ENCODE data around the gene VSTM2B. TPM values are rescaled to one million over a fixed set of nuclear protein-coding genes. Genes with fewer than 3 reads are reported as not detected.

Gene VSTM2B
- total RNA-seq, 1 donor from 2014 or later: 0.18 TPM

DNA sequence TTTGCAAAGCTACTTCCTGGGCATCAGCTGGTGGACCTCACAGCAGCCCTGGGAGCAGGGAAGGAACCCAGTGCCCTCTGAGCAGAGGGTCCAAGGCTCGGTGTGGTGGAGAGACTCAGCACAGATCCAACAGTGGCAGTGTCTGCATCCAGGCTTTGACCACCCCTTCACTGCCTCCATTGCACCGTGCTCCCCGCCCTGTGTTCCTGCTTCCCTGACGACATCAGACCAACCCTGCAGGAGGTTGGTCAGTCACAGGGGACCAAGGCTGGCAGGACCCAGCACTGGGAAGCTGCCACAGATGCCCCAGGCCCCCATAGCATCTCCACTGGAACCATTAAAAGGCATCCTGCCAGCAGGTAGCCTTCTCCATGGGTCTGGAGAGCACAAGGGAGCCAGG, 7.8 kb upstream of the VSTM2B start:
- TF ChIP-seq, protein P1, sequence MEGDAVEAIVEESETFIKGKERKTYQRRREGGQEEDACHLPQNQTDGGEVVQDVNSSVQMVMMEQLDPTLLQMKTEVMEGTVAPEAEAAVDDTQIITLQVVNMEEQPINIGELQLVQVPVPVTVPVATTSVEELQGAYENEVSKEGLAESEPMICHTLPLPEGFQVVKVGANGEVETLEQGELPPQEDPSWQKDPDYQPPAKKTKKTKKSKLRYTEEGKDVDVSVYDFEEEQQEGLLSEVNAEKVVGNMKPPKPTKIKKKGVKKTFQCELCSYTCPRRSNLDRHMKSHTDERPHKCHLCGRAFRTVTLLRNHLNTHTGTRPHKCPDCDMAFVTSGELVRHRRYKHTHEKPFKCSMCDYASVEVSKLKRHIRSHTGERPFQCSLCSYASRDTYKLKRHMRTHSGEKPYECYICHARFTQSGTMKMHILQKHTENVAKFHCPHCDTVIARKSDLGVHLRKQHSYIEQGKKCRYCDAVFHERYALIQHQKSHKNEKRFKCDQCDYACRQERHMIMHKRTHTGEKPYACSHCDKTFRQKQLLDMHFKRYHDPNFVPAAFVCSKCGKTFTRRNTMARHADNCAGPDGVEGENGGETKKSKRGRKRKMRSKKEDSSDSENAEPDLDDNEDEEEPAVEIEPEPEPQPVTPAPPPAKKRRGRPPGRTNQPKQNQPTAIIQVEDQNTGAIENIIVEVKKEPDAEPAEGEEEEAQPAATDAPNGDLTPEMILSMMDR (IDR thresholded peaks at IDR 0.05; ENCODE audit: unreplicated experiment): no peak
- Mint-ChIP-seq H3K9me3 (ENCODE audit: unreplicated experiment) (no peaks in the 10 kb centered on the region), H3K36me3 (ENCODE audit: low read depth, unreplicated experiment) (no peaks in the 10 kb centered on the region), H3K4me3 (ENCODE audit: unreplicated experiment) (no peak overlapping the region), H3K27me3 (ENCODE audit: unreplicated experiment) (peaks cover 4% of the 10 kb centered on the region), H3K27ac (ENCODE audit: unreplicated experiment) (no peak overlapping the region), H3K4me1 (ENCODE audit: unreplicated experiment) (no peaks in the 10 kb centered on the region)
- DNase-seq (ENCODE audit: low spot score): no peak

GRCh38 chr19:29519146-29519545, 6.6 kb upstream of the VSTM2B start:
- H3K4me1 Mint-ChIP-seq (ENCODE audit: unreplicated experiment): no peaks in the 10 kb centered on the region
- H3K9me3 Mint-ChIP-seq (ENCODE audit: unreplicated experiment): no peaks in the 10 kb centered on the region
- peaks cover 9% of the 10 kb centered on the region for H3K27me3 Mint-ChIP-seq (ENCODE audit: unreplicated experiment)
- no peak overlapping the region for H3K4me3 Mint-ChIP-seq (ENCODE audit: unreplicated experiment)
- peaks cover 3% of the 10 kb centered on the region for H3K36me3 Mint-ChIP-seq (ENCODE audit: low read depth, unreplicated experiment)
- no peak overlapping the region for H3K27ac Mint-ChIP-seq (ENCODE audit: unreplicated experiment)
- DNase-seq (ENCODE audit: low spot score): no peak
- TF ChIP-seq, protein P1 (IDR thresholded peaks at IDR 0.05; ENCODE audit: unreplicated experiment): no peak

GRCh38 chr19:29519931-29520330, 5.9 kb upstream of the VSTM2B start:
- TF ChIP-seq, protein P1 (IDR thresholded peaks at IDR 0.05; ENCODE audit: unreplicated experiment): no peak
- no peak overlapping the region for H3K4me3 Mint-ChIP-seq (ENCODE audit: unreplicated experiment)

DNA sequence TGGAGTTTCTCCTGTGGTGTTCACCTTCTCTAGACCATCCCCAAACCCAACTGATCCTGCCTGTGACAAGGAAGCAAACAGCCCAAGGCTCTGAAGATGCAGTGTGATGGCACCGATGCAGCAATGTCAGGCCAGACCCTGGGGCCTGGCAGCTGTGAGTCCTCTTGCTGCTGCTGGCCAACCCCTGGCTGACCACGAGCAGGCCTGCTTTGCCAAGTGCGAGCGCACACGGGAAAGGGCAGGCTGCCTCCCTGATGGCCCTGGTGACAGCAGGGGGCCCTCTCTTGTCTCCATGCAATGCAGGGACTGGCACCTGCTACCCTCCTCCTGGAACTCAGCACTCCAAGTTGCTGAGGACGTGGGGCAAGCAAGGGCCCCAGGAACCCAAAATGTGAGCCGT, 5.4 kb upstream of the VSTM2B start:
- Mint-ChIP-seq H3K4me3 (ENCODE audit: unreplicated experiment) (no peak overlapping the region), H3K27me3 (ENCODE audit: unreplicated experiment) (peaks cover 11% of the 10 kb centered on the region), H3K36me3 (ENCODE audit: low read depth, unreplicated experiment) (peaks cover 3% of the 10 kb centered on the region), H3K9me3 (ENCODE audit: unreplicated experiment) (no peaks in the 10 kb centered on the region), H3K27ac (ENCODE audit: unreplicated experiment) (no peak overlapping the region), H3K4me1 (ENCODE audit: unreplicated experiment) (no peaks in the 10 kb centered on the region)
- no peak for DNase-seq (ENCODE audit: low spot score)
- TF ChIP-seq, protein P1 (IDR thresholded peaks at IDR 0.05; ENCODE audit: unreplicated experiment): no peak

More at GRCh38 chr19:29519931-29520330, 5.9 kb upstream of the VSTM2B start:
- peaks cover 11% of the 10 kb centered on the region for H3K27me3 Mint-ChIP-seq (ENCODE audit: unreplicated experiment)
- no peaks in the 10 kb centered on the region for H3K4me1 Mint-ChIP-seq (ENCODE audit: unreplicated experiment)
- H3K27ac Mint-ChIP-seq (ENCODE audit: unreplicated experiment): no peak overlapping the region
- no peaks in the 10 kb centered on the region for H3K9me3 Mint-ChIP-seq (ENCODE audit: unreplicated experiment)
- peaks cover 3% of the 10 kb centered on the region for H3K36me3 Mint-ChIP-seq (ENCODE audit: low read depth, unreplicated experiment)
- DNase-seq (ENCODE audit: low spot score): no peak

DNA sequence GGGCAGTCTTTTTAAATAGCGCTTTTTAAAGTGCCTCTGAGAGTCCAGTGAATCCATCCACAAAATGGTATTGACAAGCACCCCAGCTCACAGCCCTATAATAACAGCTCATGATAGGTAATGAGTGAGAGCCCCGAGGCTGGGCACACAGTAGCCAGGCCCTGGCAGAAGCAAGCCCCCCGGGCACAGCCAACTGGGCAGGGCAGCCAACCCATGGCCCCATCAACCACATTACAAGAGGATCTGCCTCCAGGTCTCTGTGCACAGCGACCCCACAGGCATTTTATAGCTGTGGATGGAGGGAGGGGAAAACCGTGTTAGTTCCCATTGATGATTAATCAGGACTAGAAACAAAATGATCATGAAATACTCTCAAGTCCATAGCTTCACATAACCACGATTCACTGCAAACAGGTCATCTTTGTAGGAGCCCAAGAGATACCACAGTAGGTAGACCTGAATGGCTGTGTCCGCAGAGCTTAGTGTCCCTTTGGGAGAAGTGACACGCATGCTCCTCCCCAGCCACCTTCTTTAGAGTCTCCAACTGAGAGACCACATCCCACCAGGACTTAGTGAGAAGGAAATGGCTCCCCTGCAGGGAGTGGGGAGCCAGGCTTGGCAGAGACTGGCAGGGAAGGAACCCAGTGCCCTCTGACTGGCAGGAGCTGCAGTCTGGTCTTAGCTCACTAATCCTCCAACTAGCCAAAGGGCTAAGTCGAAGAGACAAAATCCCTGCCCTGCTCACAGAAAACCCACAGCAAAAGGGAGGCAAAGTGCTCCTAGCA, 4.3 kb upstream of the VSTM2B start:
- Mint-ChIP-seq H3K27ac (ENCODE audit: unreplicated experiment) (no peak overlapping the region), H3K27me3 (ENCODE audit: unreplicated experiment) (peaks cover 12% of the 10 kb centered on the region), H3K4me1 (ENCODE audit: unreplicated experiment) (no peaks in the 10 kb centered on the region), H3K36me3 (ENCODE audit: low read depth, unreplicated experiment) (peaks cover 3% of the 10 kb centered on the region), H3K4me3 (ENCODE audit: unreplicated experiment) (no peak overlapping the region), H3K9me3 (ENCODE audit: unreplicated experiment) (no peaks in the 10 kb centered on the region)
- no peak for DNase-seq (ENCODE audit: low spot score)
- TF ChIP-seq, protein P1 (IDR thresholded peaks at IDR 0.05; ENCODE audit: unreplicated experiment): no peak
